ENCODE data around the gene TMEM191B. TPM values are rescaled to one million over a fixed set of nuclear protein-coding genes. Genes with fewer than 3 reads are reported as not detected.
"Not testable (repeated sequence)": the region's sequence is repeated elsewhere in the genome, so short reads cannot be mapped to it uniquely, and the experiment has no call there.

The TMEM191B gene
- total RNA-seq, 1 experiment from 2014 or later: 0.66 TPM

GRCh38 chr22:18544615-18545014 lies 17.0 kb downstream of the TMEM191B start:
- not testable (repeated sequence) for DNase-seq; H3K4me3 ChIP-seq (ENCODE audit: insufficient read depth, low read depth, low read length); H3K36me3 ChIP-seq (replicated peaks; ENCODE audit: control insufficient read depth, insufficient read depth, low read length); H3K27me3 ChIP-seq (ENCODE audit: control insufficient read depth, insufficient read depth, low read length)

- not testable (repeated sequence) for H3K27me3 ChIP-seq (ENCODE audit: control insufficient read depth, insufficient read depth, low read length); H3K36me3 ChIP-seq (replicated peaks; ENCODE audit: control insufficient read depth, insufficient read depth, low read length); H3K4me3 ChIP-seq (ENCODE audit: insufficient read depth, low read depth, low read length); DNase-seq
Observed at GRCh38 chr22:18549458-18550179, 22.0 kb downstream of the TMEM191B start.

- not testable (repeated sequence) for H3K36me3 ChIP-seq (replicated peaks; ENCODE audit: control insufficient read depth, insufficient read depth, low read length); H3K27me3 ChIP-seq (ENCODE audit: control insufficient read depth, insufficient read depth, low read length); DNase-seq; H3K4me3 ChIP-seq (ENCODE audit: insufficient read depth, low read depth, low read length)
Observed at GRCh38 chr22:18551046-18551445, 23.4 kb downstream of the TMEM191B start.

- not testable (repeated sequence) for H3K4me3 ChIP-seq (ENCODE audit: insufficient read depth, low read depth, low read length); DNase-seq; H3K36me3 ChIP-seq (replicated peaks; ENCODE audit: control insufficient read depth, insufficient read depth, low read length); H3K27me3 ChIP-seq (ENCODE audit: control insufficient read depth, insufficient read depth, low read length)
Observed at GRCh38 chr22:18552839-18553597, 25.4 kb downstream of the TMEM191B start.

GRCh38 chr22:18554280-18555256 lies 27.0 kb downstream of the TMEM191B start:
- DNase-seq; H3K4me3 ChIP-seq (ENCODE audit: insufficient read depth, low read depth, low read length); H3K27me3 ChIP-seq (ENCODE audit: control insufficient read depth, insufficient read depth, low read length); H3K36me3 ChIP-seq (replicated peaks; ENCODE audit: control insufficient read depth, insufficient read depth, low read length): not testable (repeated sequence)

- not testable (repeated sequence) for H3K27me3 ChIP-seq (ENCODE audit: control insufficient read depth, insufficient read depth, low read length); H3K36me3 ChIP-seq (replicated peaks; ENCODE audit: control insufficient read depth, insufficient read depth, low read length); H3K4me3 ChIP-seq (ENCODE audit: insufficient read depth, low read depth, low read length); DNase-seq
Observed at GRCh38 chr22:18558516-18558915, 30.9 kb downstream of the TMEM191B start.

GRCh38 chr22:18558939-18559338 lies 31.3 kb downstream of the TMEM191B start:
- H3K4me3 ChIP-seq (ENCODE audit: insufficient read depth, low read depth, low read length); H3K36me3 ChIP-seq (replicated peaks; ENCODE audit: control insufficient read depth, insufficient read depth, low read length); DNase-seq; H3K27me3 ChIP-seq (ENCODE audit: control insufficient read depth, insufficient read depth, low read length): not testable (repeated sequence)

- H3K36me3 ChIP-seq (replicated peaks; ENCODE audit: control insufficient read depth, insufficient read depth, low read length); DNase-seq; H3K4me3 ChIP-seq (ENCODE audit: insufficient read depth, low read depth, low read length); H3K27me3 ChIP-seq (ENCODE audit: control insufficient read depth, insufficient read depth, low read length): not testable (repeated sequence)
Observed at GRCh38 chr22:18560099-18560974, 32.7 kb downstream of the TMEM191B start.

- not testable (repeated sequence) for H3K36me3 ChIP-seq (replicated peaks; ENCODE audit: control insufficient read depth, insufficient read depth, low read length); DNase-seq; H3K27me3 ChIP-seq (ENCODE audit: control insufficient read depth, insufficient read depth, low read length); H3K4me3 ChIP-seq (ENCODE audit: insufficient read depth, low read depth, low read length)
Observed at GRCh38 chr22:18570509-18571246, 43.1 kb downstream of the TMEM191B start.

GRCh38 chr22:18573483-18574164 lies 46.0 kb downstream of the TMEM191B start:
- not testable (repeated sequence) for DNase-seq; H3K27me3 ChIP-seq (ENCODE audit: control insufficient read depth, insufficient read depth, low read length); H3K36me3 ChIP-seq (replicated peaks; ENCODE audit: control insufficient read depth, insufficient read depth, low read length); H3K4me3 ChIP-seq (ENCODE audit: insufficient read depth, low read depth, low read length)

- H3K4me3 ChIP-seq (ENCODE audit: insufficient read depth, low read depth, low read length); DNase-seq; H3K27me3 ChIP-seq (ENCODE audit: control insufficient read depth, insufficient read depth, low read length); H3K36me3 ChIP-seq (replicated peaks; ENCODE audit: control insufficient read depth, insufficient read depth, low read length): not testable (repeated sequence)
Observed at GRCh38 chr22:18574555-18574954, 47.0 kb downstream of the TMEM191B start.

- not testable (repeated sequence) for H3K4me3 ChIP-seq (ENCODE audit: insufficient read depth, low read depth, low read length); DNase-seq; H3K36me3 ChIP-seq (replicated peaks; ENCODE audit: control insufficient read depth, insufficient read depth, low read length); H3K27me3 ChIP-seq (ENCODE audit: control insufficient read depth, insufficient read depth, low read length)
Observed at GRCh38 chr22:18575686-18576085, 48.1 kb downstream of the TMEM191B start.
